ENCODE data around the gene UBN2.

The UBN2 gene

DNA sequence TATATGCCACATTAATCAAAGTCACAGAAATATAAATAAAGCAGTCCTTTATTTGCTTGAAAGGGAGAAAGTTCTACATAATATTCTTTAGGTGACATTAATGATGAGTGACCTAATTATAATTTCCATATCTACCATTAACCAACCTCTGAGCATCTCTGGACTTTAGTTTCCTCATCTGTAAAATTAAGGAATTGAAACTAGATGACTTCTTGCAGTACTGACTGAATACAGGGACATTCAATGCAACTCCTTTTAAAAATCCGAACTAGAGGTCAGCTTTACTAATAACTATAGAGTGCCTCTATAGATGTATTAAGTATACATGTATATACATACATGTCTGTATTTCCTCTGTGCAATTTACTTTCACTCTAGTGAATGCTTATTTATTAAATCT is 114.0 kb downstream of the UBN2 start:
- DNase-seq (ENCODE audit: low read depth in 2 of 2): no peak

DNA sequence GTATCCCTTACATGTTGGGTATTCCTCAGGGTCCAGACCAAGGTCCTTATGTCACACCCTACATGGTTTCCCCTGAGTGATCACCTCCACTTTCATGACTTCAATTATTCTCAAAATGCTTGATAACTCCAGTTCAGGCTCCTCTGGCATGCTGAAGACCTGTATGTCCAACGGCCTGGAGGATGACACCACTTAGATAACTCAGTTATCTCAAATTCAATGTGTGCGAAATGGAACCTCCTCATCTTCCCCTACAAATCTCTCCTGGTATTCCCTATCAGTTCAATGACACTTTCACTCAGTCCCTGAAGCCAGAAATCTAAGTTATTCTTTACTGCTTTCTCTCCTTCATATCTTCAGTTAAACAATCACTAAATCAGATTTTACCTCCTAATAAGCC is 120.0 kb downstream of the UBN2 start:
- DNase-seq (ENCODE audit: low read depth in 2 of 2): no peak

DNA sequence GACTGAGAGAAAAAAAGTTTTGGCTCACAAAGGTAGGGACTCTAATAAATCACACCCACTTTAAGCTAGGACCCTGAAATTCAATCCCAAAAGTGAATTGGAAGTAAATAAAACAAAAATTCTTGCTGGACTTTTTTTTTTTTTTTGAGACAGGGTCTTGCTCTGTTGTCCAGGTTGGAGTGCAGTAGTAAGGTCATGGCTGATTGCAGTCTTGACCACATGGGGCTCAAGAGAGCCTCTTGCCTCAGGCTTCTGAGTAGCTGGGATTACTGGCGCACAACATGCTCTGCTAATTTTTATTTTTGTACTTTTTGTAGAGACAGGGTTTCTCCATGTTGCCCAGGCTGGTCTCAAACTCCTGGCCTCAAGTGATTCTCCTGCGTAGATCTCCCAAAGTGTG is 123.7 kb downstream of the UBN2 start:
- DNase-seq (ENCODE audit: low read depth in 2 of 2): no peak

DNA sequence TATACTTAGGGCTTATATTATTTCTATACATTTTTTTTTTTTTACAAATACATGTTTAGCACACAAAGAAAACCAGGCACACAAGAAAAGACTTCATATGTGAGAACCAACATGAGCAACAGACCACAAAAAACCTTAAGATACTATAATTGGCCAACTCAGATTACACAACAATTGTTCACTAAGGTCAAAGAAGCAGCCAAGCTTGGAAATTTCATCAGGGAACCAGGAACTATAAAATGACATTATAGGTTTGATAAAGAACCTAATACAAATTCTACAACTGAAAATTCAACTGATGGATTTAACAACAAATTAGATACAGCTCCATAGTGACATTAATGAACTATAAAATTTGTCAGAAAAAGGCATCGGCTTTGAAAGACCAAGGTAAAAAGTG is 124.3 kb downstream of the UBN2 start:
- DNase-seq (ENCODE audit: low read depth in 2 of 2): no peak
